NCI-H2171 (cell line): Measurements from ENCODE around the gene KCP.
A peak's percentile ranks its signal among the peaks of the same experiment; 100 is the strongest.

Experiments
- DNase-seq: peaks from one replicate; lab custom pipeline; 2025; lab: John Stamatoyannopoulos, UW

Gene KCP

DNA sequence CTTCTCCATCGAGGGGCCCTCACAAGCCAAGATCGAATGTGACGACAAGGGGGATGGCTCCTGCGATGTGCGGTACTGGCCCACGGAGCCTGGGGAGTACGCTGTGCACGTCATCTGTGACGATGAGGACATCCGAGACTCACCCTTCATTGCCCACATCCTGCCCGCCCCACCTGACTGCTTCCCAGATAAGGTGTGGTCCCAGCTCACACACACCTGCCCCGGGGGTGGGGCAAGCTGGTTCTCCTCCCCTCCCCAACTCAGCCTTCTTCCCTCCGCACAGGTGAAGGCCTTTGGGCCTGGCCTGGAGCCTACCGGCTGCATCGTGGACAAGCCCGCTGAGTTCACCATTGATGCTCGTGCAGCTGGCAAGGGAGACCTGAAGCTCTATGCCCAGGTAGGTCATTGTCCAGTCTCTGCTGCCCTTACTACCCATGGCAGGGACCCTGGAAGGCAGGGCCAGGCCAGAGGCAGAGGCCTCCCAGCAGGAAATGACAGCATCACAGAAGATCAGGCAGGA lies 69.3 kb downstream of the KCP start:
- no peak for DNase-seq

GRCh38 chr7:128840326-128841170 lies 70.0 kb downstream of the KCP start:
- no peak for DNase-seq

- no peak for DNase-seq
Observed at GRCh38 chr7:128839751-128840177, 70.7 kb downstream of the KCP start.

- DNase-seq: no peak
Observed at GRCh38 chr7:128838981-128839731, 71.4 kb downstream of the KCP start.

- no peak for DNase-seq
Observed at GRCh38 chr7:128838109-128838779, 72.3 kb downstream of the KCP start.

DNA sequence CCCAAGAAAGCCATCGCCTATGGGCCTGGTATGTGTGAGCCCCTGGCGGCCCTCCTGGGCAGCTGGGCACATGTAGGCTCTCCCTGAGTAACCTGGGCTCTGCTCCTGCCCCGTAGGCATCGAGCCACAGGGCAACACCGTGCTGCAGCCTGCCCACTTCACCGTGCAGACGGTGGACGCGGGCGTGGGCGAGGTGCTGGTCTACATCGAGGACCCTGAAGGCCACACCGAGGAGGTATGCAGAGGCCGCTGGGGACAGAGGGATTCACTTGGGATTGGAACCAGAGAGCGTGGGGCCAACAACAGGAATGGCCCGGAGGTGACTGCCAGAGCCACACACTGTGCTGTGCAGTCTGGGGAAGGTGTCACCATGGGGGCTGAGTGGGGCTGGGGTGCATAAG lies 73.0 kb downstream of the KCP start:
- no peak for DNase-seq

GRCh38 chr7:128836729-128837348 lies 73.7 kb downstream of the KCP start:
- no peak for DNase-seq

DNA sequence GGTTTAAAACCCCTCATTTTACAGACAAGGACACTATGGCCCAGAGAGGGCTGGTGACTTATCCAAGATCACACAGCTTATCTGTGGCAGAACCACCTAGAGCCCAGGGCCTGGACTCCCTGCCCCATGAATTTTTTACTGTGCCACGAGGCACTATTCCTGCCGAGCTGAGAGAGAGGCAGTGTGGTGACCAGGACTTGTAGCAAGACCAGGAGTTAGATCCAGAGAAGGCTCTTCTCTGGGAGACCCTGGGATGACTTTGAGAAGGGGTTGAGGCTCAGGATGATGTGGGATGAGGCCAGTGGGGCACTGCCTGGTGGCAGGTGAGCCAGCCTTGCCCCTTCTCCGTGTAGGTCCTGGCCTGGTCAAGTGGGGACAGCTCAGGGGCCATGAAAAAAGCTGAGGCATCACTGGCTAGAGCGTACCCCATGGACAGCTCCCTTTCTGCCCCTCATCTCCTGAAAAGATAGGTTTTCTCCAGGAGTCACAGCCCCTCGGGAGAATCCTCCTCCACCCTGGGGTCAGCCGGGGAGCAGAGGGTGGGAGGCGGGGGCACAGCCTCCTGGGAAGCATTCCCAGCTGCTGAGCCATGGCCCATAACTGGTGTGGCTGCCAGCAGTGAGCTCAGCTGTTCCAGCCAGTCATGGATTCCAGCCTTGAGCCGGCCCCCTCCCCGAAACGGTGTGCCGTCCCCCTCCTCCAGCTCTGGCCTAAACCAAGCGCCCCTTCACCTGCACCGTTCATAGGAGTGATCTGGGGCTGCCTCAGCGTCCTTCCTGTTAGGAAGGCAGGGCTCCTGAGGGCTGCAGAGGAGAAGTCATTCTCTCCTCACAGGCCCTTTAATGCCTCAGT lies 74.5 kb downstream of the KCP start:
- DNase-seq: no peak

GRCh38 chr7:128835231-128835751 lies 75.2 kb downstream of the KCP start:
- DNase-seq: no peak

DNA sequence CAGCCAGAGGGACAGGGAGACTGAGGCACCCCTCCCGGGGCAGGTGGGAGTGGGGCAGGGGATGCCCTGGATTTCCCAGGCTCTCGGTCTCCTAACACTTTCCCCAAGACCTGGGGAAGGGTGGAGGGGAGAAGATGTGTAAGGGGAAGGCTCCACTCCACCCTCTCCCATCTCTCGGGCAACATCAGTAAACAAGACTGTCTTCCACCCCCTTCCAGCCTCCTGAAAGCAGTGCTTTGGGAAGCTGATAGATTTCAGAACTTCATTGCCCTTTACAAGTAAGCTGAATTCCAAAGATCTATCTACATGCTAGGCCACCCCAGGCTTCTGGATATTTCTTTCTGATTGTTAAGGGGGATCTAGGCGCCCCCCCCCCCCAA lies 76.6 kb downstream of the KCP start:
- DNase-seq: no peak

DNA sequence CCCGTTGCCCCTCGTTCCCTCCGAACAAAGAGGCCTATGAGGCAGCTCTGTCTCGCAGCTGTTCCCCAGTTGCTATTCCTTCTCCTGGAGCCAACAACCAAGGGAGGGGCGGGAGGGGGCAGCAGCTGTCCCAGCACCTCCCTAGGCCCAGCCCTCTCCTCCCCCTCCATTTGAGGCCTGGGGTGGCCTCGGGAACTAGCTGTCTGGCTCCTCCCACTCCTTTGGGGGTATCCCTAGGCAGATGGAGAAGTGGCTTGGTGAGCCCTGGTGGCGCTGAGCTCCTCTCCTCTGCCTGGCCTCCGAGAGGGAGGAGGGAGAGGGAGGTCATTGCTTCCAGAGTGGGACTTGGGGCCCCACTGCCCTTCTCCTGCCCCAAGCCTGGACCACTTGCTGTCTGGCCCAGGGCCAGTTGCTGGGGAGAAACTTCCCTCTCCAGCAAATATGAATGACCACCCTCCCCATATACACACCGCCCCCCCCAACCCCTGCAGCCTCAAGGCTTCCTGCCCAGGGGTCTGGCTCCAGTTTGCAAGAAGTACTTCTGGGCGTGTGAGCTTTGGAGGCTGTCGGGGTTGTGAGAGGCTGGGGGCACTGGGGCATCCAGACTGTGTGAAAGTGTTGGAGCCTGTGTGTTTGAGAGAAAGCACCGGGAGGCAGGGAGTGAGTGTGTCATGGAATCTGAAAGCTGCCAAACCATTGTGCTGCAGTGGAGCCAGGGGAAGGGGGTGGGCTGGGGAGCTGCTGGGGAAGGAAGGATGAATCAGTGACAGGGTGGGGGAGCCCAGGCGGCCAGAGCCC lies 77.2 kb downstream of the KCP start:
- DNase-seq: peak; percentile 97

GRCh38 chr7:128832880-128833147 lies 77.7 kb downstream of the KCP start:
- no peak for DNase-seq

DNA sequence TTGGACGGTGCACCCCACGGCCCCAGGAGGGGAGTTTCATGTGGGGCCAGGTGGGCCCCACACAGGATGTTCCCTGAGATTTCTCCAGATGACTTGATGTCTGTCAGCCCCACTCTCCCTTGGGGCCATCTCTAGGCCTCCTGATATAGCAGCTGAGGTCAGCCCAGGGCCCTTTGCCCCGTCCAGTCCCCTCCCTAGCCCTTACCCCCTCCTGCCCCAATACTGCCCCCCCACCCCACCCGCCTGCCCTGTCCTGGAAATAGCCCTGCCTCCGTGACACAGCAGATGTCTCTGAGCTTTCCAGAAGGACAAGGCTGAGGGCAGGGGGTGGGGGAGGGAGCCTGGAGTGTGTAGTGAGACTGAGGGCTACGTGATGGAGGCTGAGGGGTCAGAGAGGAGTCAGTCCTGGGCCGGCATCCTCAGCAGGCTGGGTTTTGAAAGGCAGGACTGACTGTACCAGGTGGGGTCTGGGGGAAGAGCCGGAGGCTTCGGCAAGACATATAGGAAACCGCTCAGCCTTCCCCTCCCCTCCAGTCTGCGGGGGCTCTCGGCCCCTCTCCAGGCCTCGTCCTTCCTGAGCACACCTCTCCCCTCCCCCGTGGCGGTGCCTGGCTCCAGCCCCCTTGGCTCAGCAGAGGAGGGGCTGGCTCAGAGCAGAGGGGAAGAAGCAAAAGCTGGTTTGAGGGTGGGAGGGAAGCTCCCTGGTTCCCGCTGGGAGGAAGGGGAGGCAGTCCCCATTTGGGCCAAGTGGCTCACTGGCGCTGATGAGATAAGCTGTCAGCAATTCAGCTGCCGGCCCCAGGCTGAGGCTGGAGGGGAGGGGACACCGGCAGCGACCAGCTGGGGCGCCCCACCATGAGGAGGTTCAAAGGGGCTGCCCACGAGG lies 78.3 kb downstream of the KCP start:
- peak; percentile 81 for DNase-seq

GRCh38 chr7:128831178-128831993 lies 79.1 kb downstream of the KCP start:
- peak; percentile 51 for DNase-seq

DNA sequence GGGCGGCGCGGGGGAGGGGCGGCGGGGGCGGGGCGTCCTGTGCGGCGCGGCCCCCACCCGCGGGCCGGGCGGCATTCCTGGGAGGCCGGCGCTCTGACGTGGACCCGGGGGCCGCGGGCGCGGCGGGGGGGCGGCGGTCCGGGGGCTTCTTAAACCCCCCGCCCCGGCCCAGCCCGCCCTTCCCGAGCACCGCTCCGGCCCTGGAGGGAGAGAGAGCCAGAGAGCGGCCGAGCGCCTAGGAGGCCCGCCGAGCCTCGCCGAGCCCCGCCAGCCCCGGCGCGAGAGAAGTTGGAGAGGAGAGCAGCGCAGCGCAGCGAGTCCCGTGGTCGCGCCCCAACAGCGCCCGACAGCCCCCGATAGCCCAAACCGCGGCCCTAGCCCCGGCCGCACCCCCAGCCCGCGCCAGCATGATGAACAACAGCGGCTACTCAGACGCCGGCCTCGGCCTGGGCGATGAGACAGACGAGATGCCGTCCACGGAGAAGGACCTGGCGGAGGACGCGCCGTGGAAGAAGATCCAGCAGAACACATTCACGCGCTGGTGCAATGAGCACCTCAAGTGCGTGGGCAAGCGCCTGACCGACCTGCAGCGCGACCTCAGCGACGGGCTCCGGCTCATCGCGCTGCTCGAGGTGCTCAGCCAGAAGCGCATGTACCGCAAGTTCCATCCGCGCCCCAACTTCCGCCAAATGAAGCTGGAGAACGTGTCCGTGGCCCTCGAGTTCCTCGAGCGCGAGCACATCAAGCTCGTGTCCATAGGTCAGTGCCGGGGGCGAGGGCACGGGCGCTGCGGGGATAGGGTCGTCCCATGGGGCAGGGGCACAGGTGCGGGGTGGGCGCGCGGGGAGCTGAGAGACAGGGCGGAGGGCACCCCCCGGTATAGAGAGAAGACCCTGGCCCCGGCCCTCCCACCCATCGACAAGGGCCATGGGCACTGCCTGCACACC lies 80.0 kb downstream of the KCP start, which contains the start of gene FLNC:
Gene FLNC (plus strand): TSS at position 176 of the 947 bp plus-strand sequence. CDS start 232 bp downstream, at position 408.
- DNase-seq: no peak

DNA sequence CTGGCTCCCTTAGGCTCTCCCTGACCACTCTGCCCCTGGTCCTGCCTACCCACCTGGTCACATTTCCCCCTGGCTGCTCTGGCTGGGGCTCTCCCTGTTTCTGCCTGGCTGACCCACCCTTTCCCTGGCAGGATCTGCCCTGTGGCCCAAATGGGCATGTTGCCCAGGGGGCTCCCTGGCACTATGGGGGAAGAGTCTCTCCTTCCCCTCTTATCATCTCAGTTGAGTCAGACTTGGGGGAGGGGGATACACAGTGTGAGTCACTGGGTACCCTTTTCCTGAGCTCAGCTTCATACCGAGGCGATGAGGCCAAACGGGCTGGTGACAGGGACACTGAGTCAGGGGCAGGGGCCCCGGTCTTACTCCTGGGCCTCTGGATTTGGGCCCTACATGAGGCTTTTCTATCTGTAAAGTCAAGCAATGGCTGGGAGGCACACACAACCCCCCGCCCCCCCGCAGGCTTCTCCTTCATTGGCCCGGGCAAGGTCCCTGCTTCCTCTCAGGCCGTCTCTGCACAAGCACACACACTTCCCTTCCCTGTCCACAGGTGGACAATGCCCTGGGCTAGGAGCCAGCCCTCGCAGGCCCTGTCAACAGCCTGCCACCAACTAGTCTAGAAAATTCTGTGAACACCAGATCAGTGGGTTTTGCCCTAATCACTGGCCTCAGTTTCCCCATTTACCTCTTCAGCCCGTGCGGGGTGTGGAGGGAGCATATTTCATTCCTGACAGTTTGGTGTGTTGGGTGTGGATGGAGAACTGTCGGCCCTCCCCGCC lies 80.9 kb downstream of the KCP start:
- DNase-seq: no peak
